ENCODE results near the gene BUD13. TPM values are rescaled to one million over a fixed set of nuclear protein-coding genes. Genes with fewer than 3 reads are reported as not detected.

The BUD13 gene
- total RNA-seq, 4 donors from 2014 or later, result 9.7 to 18.8 (median 12.0) TPM

DNA sequence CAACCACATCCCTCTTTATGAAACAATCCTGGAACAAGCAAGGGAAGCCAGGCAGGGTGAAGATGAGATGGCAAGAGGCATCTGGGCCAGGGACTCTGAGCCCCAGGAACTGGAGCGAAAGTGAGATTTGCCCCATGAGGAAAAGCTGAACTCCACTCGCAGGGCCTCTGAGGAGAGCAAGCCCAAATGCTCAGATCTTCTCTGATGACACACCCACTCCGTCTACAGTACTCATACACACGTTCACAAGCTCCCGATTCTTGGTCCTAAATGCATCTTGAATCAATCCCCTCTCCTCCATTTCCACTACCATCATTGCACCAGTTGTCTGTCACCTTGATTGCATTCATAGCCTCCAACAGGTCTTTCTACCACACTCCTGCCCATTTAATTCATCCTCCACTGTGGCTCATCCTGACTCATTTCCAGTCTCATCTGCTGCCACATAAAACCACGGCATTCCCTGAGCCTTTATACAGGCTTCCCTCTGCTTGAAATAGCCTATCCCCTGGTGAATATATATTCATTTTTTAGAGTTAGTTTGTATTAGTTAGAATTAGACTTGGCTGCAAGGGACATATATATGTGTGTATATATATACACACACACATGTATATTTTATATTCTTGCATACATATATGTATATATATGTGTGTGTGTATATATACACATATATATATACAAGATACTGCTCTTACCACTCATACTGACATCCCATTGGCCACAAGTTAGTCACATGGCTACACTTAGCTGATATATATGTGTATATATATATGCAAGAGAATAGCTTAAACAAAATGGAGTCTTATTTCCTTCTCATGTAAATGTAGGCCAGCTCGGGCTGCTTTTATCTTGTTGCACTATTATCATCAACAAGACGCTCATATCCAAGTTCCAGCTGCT, 20.3 kb upstream of the BUD13 start:
- TF ChIP-seq, protein P1, sequence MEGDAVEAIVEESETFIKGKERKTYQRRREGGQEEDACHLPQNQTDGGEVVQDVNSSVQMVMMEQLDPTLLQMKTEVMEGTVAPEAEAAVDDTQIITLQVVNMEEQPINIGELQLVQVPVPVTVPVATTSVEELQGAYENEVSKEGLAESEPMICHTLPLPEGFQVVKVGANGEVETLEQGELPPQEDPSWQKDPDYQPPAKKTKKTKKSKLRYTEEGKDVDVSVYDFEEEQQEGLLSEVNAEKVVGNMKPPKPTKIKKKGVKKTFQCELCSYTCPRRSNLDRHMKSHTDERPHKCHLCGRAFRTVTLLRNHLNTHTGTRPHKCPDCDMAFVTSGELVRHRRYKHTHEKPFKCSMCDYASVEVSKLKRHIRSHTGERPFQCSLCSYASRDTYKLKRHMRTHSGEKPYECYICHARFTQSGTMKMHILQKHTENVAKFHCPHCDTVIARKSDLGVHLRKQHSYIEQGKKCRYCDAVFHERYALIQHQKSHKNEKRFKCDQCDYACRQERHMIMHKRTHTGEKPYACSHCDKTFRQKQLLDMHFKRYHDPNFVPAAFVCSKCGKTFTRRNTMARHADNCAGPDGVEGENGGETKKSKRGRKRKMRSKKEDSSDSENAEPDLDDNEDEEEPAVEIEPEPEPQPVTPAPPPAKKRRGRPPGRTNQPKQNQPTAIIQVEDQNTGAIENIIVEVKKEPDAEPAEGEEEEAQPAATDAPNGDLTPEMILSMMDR (IDR thresholded peaks at IDR 0.05), result no peak
- ATAC-seq (ENCODE audit: low FRiP score), result no peak
- no peak for DNase-seq (ENCODE audit: low spot score)

DNA sequence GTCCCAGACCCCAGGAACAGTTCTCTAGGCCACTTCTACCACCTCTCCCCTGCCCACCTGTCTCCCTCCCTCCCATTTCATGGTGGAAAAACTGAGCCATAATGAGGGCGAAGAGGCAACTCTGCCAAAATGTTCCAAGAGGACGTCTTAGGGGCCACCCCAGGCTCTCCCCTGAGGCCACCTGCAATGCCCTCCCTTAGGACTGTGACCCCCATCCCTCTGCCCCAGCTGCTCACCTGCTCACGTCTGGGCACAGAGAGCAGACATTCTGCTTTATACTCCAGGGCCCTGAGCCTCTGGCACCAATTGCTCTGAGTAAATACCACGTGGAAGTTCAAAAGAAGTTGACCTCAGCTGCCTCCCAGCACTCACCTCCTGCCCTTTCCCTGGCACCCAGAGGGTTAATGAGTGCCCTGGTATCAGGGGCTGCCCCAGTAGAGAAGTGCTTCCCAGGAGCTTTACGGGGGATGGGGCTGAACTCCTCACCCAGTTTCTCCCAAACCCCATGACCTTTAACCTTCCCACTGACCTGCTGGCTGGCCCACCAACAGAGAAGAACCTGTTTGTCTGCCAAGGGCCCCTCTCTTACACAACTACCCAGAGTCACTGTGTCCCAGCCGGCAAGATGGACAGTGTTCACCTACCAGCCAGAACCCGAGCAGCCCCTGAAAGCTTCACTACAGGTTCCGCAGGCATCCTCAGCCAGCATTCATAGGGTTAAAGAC, 19.5 kb upstream of the BUD13 start:
- DNase-seq (ENCODE audit: low spot score) (no peak), ATAC-seq (ENCODE audit: low FRiP score) (no peak)
- TF ChIP-seq, protein P1 (IDR thresholded peaks at IDR 0.05), result no peak

DNA sequence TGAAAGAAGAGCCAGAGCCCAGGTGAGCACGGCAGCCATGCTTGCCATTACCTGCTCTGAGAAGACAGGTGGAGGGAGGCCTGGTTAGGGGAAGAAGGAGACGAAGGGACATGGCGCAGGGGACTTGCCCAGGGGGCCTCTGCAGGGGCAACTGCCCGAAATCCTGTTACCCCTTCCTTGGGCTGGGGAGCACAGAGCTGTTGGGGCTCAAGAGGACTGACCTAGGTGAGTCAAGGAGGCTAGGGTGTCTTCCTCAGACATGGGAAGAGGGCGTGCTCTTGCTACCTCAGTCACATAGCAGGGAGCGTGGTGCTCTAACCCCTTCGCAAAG, 19.0 kb upstream of the BUD13 start, which contains the start of gene APOA5:
TSS of gene APOA5 (minus strand) at position 67 of the 331 bp plus-strand sequence. CDS start at position 48, 19 bp downstream.
- DNase-seq (ENCODE audit: low spot score) (no peak), ATAC-seq (ENCODE audit: low FRiP score) (no peak)
- TF ChIP-seq, protein P1 (IDR thresholded peaks at IDR 0.05), result no peak

DNA sequence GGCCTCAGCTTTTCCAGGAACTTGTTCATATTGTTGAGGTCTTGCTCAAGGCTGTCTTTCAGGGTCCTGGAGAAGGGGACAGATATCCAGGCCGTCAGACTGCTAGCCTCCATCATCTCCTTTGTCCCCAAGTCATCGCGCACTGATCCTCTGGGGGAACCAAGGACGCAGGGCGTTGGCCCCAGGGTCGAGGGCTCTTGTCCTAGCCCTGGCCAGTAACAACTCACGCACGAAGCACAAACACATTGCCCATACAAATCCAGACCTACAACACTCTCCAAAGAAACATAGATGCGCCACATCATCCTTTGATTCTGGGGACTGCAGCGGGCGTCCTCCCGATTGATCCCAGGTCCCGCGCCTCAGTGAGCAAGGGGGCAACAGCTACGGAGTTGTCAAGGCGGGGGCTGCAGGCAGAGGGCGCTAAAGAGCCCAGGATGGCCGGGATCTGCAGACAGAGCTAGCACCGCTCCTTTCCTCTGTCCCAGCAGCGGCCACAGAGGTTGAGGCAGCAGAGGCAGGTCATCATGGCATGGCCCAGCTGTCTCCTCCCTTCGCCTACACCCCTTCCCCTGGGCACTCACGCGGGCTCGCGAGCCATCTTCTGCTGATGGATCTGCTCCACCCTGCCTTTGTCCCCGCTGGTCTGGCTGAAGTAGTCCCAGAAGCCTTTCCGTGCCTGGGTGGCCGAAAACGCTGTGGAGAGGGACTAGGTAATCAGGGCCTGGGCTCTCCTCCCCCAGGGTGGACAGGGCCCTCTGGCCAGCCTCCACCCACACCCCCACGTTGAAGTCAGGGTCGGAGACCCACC, 18.4 kb upstream of the BUD13 start:
- TF ChIP-seq, protein P1 (IDR thresholded peaks at IDR 0.05), result peak in 1 of 3 donors; percentile 31
- DNase-seq (ENCODE audit: low spot score), result peak; percentile 72

DNA sequence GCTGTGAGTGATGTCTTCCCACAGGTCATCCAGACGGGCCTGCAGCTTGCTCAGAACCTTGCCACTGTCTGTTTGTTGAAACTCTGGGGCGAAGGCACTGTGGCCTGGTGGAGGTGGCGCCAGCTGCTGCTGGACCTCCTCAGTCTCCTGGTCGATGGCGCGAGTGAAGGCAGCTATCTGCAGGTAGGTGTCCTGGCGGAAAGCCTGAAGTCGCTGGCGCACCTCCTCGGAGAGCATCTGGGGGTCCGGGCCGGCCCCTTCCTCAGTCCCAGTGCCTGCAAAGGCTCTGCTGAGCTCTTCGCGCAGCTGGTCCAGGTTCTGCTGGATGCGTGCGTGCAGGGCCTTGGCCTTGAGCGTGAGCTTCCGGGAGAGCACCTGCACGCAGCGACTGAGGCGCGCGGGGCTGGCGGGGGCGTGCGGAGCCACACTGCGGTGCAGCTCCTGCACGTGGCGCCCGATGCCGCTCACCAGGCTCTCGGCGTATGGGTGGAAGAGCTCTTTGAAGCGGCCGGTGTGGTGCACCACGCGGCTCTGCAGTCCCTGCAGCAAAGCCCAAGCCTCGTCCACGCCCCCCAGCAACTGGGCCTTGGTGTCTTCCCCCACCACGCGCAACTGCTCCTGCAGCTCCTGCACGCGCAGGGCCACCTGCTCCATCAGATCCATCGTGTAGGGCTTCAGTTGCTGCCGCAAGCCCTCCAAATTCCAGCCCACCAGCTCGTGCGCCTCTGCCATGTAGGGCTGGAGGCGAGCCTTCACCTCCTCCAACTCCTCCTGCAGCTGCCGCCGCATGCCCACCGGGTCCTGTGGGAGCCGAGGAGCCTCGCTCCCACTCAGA, 17.6 kb upstream of the BUD13 start:
- TF ChIP-seq, protein P1 (IDR thresholded peaks at IDR 0.05), result no peak
- ATAC-seq (ENCODE audit: low FRiP score) (no peak), DNase-seq (ENCODE audit: low spot score) (no peak)

More for the DNA sequence above, 18.4 kb upstream of the BUD13 start:
- peak; percentile 39 for ATAC-seq (ENCODE audit: low FRiP score)

DNA sequence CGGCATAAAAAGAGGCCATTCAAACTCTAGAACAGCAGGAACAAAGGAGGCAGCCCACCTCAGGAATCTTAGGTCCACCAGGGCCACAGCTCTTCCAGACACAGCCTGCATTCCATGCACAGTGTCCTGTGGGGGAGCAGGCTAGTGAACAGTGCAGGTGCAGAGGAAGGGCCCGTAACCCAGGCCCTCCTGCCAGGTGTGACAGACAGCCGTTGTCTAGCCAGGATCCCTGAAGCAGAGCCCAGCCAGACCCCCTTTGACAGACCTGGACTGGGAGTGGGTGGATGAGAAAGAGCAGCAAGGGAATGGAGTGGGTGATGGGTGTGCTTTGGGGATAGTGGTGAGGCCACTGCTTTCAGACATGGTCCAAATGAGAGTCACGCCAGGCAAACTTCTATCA, 16.2 kb upstream of the BUD13 start:
- TF ChIP-seq, protein P1 (IDR thresholded peaks at IDR 0.05), result no peak
- no peak for DNase-seq (ENCODE audit: low spot score)

More for the DNA sequence above, 16.2 kb upstream of the BUD13 start:
- no peak for ATAC-seq (ENCODE audit: low FRiP score)
